Vagina (tissue), 2 donors: ENCODE data around the gene ARFGAP2.

ENCODE experiments used
- POLR2A ChIP-seq, 2 donors: fragments of 450-650 bp; IDR thresholded peaks; one replicate each; pipeline ENCODE4 v1.6.1; 2017; ENCODE audit warnings: antibody characterized with exemption in 2 of 2, mild to moderate bottlenecking in 2 of 2, moderate library complexity in 2 of 2
- POLR2AphosphoS5 ChIP-seq, 2 donors: sonication (generic); formaldehyde crosslinking; IDR thresholded peaks; one replicate each; pipeline ENCODE4 v1.9.0; 2017; ENCODE audit warnings: antibody characterized with exemption in 2 of 2, mild to moderate bottlenecking in 2 of 2, low read depth in 1 of 2; ENCODE audit not compliant: insufficient read depth in 1 of 2
- TF ChIP-seq, protein P1 (sequence below), 3 experiments: fragments of 450-650 bp in 2 of 3; fragments of 200-600 bp in 1 of 3; sonication (generic) in 1 of 3; IDR thresholded peaks; one replicate each; pipeline ENCODE4 v1.5.1; 2017 to 2019; ENCODE audit warnings: antibody characterized with exemption in 3 of 3, mild to moderate bottlenecking in 2 of 3, moderate library complexity in 2 of 3

DNA sequence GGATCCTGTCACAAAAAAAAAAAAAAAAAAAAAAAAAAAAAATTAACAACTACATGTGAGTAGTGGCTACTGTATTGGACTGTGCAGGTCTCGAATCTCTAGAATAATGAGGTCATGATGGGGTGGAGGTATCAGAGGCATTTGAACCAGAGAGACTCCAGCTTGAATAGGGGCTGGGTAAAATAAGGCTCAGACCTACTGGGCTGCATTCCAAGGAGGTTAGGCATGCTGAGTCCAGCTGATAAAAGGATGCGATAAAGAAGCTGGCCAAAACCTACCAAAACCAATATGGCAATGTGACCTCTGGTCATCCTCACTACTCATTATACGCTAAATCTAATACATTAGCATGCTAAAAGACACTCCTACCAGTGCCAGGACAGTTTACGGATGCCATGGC, 15.4 kb upstream of the ARFGAP2 start:
- no peak for TF ChIP-seq POLR2AphosphoS5 (IDR thresholded peaks at IDR 0.05; ENCODE audit: insufficient read depth in 1 of 2, low read depth in 1 of 2)
- TF ChIP-seq, protein P1, sequence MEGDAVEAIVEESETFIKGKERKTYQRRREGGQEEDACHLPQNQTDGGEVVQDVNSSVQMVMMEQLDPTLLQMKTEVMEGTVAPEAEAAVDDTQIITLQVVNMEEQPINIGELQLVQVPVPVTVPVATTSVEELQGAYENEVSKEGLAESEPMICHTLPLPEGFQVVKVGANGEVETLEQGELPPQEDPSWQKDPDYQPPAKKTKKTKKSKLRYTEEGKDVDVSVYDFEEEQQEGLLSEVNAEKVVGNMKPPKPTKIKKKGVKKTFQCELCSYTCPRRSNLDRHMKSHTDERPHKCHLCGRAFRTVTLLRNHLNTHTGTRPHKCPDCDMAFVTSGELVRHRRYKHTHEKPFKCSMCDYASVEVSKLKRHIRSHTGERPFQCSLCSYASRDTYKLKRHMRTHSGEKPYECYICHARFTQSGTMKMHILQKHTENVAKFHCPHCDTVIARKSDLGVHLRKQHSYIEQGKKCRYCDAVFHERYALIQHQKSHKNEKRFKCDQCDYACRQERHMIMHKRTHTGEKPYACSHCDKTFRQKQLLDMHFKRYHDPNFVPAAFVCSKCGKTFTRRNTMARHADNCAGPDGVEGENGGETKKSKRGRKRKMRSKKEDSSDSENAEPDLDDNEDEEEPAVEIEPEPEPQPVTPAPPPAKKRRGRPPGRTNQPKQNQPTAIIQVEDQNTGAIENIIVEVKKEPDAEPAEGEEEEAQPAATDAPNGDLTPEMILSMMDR (IDR thresholded peaks at IDR 0.05): no peak
- TF ChIP-seq POLR2A (IDR thresholded peaks at IDR 0.05): no peak
